Calu3 (cell line): ENCODE data around the gene TSPAN15. TPM values are rescaled to one million over a fixed set of nuclear protein-coding genes. Genes with fewer than 3 reads are reported as not detected.

ENCODE experiments used
- BruUV-seq: library from RNA; stranded (reverse); fragments of 400-500 nt; replicated peaks from 2 replicates; lab custom pipeline; 2021; lab: Mats Ljungman, UMichigan
- CTCF ChIA-PET: fragments of 300-600 bp; sonication (Branson Sonifier 250); formaldehyde crosslinking; loops from one replicate; lab custom pipeline; 2022; ENCODE audit warnings: antibody characterized with exemption; lab: Charles Lee
- DNase-seq: peaks from one replicate; pipeline ENCODE4 v3.0.0; 2022
- H3K27ac Mint-ChIP-seq: one replicate; pipeline ENCODE4 v1.8.0; 2022; ENCODE audit warnings: mixed read lengths; ENCODE audit not compliant: unreplicated experiment
- H3K27me3 Mint-ChIP-seq: one replicate; pipeline ENCODE4 v1.8.0; 2022; ENCODE audit warnings: mixed read lengths; ENCODE audit not compliant: unreplicated experiment
- H3K36me3 Mint-ChIP-seq: one replicate; pipeline ENCODE4 v1.8.0; 2022; ENCODE audit warnings: mild to moderate bottlenecking, moderate library complexity, mixed read lengths; ENCODE audit not compliant: insufficient read depth, unreplicated experiment
- H3K4me1 Mint-ChIP-seq: one replicate; pipeline ENCODE4 v1.8.0; 2022; ENCODE audit warnings: mild to moderate bottlenecking, low read depth, mixed read lengths; ENCODE audit not compliant: unreplicated experiment
- H3K4me3 Mint-ChIP-seq: one replicate; pipeline ENCODE4 v1.8.0; 2022; ENCODE audit warnings: mild to moderate bottlenecking, low read depth, moderate library complexity, mixed read lengths; ENCODE audit not compliant: unreplicated experiment
- H3K9me3 Mint-ChIP-seq: one replicate; pipeline ENCODE4 v1.8.0; 2022; ENCODE audit warnings: low read depth, mixed read lengths; ENCODE audit not compliant: unreplicated experiment
- intact Hi-C: fragments of 100-400 bp; cut with micrococcal nuclease; formaldehyde crosslinking; loops from one replicate; pipeline ENCODE4 v1.10.0; 2022; ENCODE audit not compliant: unreplicated experiment
- total RNA-seq: library from RNA; stranded (reverse); gene quantifications from 2 replicates; pipeline ENCODE4 v1.2.3, GENCODE V29; 2022
- TF ChIP-seq, protein P1 (sequence below): fragments of 200-600 bp; IDR thresholded peaks from one replicate; pipeline ENCODE4 v1.8.0; 2022; ENCODE audit warnings: antibody characterized with exemption; ENCODE audit not compliant: unreplicated experiment

TSPAN15 gene
- total RNA-seq, 1 experiment from 2014 or later: 137 TPM

DNA sequence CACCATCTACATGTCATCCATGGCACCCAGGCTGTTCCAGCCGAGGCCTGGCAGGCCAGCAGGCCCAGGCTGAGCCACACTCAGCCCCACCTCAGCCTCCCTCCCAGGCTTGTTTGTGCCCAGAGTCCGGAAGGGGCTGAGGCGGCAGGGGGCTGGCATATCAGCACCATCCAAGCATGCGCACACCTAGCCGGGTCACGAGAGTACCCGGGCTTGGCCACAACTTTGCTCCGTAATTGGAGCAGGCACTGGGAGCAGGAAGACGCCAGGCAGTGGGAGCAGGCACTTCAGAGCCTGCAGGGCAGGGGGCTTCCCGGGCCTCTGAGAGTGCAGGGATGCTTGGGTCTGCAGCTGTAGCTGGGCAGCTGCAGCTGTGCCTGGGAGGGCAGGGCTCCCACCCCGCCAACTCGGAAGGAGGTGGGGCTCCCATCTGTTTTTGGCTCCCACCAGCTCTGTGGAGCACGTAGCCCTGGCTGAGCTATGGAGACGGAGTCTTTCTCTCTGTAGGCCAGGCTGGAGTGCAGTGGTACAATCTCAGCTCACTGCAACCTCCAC, 15.2 kb upstream of the TSPAN15 start:
- intact Hi-C loops: no loop called here
- H3K36me3 Mint-ChIP-seq: peaks cover 17% of the 10 kb centered on the region
- CTCF ChIA-PET: interaction anchor here (3.0 kb wide), 1 partner anchor 11 kb away, joined by 11 read pairs; no protein-coding TSS in a partner anchor
- peaks cover 45% of the 10 kb centered on the region for H3K4me1 Mint-ChIP-seq
- TF ChIP-seq, protein P1, sequence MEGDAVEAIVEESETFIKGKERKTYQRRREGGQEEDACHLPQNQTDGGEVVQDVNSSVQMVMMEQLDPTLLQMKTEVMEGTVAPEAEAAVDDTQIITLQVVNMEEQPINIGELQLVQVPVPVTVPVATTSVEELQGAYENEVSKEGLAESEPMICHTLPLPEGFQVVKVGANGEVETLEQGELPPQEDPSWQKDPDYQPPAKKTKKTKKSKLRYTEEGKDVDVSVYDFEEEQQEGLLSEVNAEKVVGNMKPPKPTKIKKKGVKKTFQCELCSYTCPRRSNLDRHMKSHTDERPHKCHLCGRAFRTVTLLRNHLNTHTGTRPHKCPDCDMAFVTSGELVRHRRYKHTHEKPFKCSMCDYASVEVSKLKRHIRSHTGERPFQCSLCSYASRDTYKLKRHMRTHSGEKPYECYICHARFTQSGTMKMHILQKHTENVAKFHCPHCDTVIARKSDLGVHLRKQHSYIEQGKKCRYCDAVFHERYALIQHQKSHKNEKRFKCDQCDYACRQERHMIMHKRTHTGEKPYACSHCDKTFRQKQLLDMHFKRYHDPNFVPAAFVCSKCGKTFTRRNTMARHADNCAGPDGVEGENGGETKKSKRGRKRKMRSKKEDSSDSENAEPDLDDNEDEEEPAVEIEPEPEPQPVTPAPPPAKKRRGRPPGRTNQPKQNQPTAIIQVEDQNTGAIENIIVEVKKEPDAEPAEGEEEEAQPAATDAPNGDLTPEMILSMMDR: no peak
- no TSS peak for BruUV-seq
- no peaks in the 10 kb centered on the region for H3K27me3 Mint-ChIP-seq
- H3K4me3 Mint-ChIP-seq: no peak overlapping the region
- peaks cover 2% of the 10 kb centered on the region for H3K9me3 Mint-ChIP-seq
- H3K27ac Mint-ChIP-seq: no peak overlapping the region
- DNase-seq: no peak

DNA sequence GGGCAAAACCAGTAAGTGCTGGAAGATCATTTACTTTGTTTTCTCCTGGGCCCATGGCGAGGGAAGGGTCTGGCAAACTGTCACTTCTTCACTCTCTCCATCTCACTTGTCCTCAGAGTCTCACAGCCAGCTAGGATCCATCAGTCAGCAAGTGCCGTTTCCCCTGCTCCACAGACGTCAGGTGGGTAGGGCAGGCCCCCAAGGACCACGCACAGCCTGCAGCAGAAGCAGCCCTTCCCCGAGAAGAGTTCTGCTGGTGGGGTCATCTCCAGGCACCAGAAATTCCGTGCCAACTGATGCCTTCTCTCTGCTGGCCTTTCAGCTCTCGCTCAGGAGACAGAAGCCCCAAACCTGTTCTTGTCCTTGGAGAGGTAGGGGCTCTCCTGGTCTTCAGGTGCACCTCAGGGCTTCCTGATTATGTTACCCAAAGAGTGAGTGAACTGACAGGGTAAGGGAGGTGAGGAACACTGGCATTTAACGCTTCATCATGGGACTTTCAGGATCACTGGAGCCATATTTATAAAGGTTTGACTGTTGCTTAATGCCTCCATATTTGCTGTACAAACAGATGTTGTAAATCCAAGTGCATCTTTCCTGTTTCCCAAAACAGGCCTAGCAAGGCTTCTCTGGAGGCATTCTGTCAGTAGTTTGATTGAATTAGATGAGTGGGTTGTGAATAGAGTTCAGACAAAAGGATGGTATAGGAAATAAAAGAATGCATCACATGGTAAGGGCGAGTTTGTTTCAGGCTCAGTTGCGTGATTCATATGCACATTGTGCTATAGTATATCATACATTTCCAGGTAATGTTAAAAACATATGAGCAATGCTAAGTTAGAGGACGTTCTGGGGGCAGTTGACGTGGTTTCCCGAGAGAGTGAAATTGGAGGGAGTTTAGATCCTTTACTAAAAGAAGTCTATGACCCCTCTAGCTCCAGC, 13.7 kb upstream of the TSPAN15 start:
- intact Hi-C loops: loop anchor here (2.0 kb wide), 1 partner anchor 13 kb away; no protein-coding TSS in a partner anchor
- CTCF ChIA-PET: interaction anchor here (0.6 to 3.0 kb wide), 6 partner anchors 11 to 192 kb away, joined by 3 to 43 read pairs (median 4); partner anchors contain the start of gene TSPAN15
- TF ChIP-seq, protein P1: no peak
- H3K36me3 Mint-ChIP-seq: peaks cover 17% of the 10 kb centered on the region
- peaks cover 2% of the 10 kb centered on the region for H3K9me3 Mint-ChIP-seq
- peaks cover 45% of the 10 kb centered on the region for H3K4me1 Mint-ChIP-seq
- H3K4me3 Mint-ChIP-seq: no peak overlapping the region
- DNase-seq: no peak
- H3K27me3 Mint-ChIP-seq: no peaks in the 10 kb centered on the region
- peak overlapping the region; percentile 80 for H3K27ac Mint-ChIP-seq
- BruUV-seq: no TSS peak

DNA sequence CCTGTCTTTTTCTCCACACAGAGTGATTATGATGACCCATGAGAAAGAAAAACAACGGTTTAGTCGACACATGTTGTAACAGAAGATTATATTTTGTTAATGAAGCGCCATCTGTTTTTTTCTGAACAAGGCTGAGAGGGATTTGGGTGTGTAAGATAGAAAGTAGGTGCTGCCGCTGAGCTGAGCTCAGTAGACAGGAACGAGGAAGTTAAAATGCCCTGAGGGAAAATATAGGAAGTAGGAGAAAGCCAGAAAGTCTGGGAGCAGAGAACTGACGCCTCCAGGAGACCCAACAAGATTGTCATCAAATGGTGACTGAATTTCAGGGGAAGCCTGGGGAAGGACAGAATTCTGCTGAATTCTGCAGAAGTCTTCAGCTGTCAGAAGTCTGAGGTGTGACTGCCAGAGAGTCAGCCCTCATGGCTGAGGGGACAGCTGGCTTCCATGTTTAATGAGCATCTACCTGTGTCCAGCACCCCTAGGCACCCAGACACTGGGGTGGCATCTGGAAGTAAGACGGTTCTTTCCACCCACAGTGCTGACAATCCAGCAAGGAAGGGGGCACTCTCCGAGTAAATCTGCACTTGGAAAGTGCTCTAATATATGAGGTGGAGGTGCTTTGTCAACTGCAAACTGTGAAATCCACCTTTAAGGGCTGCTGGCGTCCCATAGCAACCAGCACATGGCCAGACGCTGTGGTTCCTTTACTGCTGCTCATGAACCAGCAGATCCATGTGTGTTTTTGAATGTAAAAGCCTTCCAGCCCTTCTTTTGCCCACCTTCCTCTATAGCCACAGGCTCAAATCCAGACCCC, 12.5 kb upstream of the TSPAN15 start:
- TF ChIP-seq, protein P1: no peak
- H3K27ac Mint-ChIP-seq: peak overlapping the region; percentile 80
- BruUV-seq: TSS peak; percentile 96
- peaks cover 52% of the 10 kb centered on the region for H3K4me1 Mint-ChIP-seq
- peak overlapping the region; percentile 14 for H3K4me3 Mint-ChIP-seq
- peaks cover 2% of the 10 kb centered on the region for H3K9me3 Mint-ChIP-seq
- intact Hi-C loops: loop anchor here (2.0 kb wide), 1 partner anchor 14 kb away; no protein-coding TSS in a partner anchor
- no peaks in the 10 kb centered on the region for H3K27me3 Mint-ChIP-seq
- peaks cover 17% of the 10 kb centered on the region for H3K36me3 Mint-ChIP-seq
- CTCF ChIA-PET: interaction anchor here (0.6 to 3.0 kb wide), 9 partner anchors 10 to 191 kb away, joined by 3 to 43 read pairs (median 4); partner anchors contain the start of gene TSPAN15
- peak; percentile 62 for DNase-seq

DNA sequence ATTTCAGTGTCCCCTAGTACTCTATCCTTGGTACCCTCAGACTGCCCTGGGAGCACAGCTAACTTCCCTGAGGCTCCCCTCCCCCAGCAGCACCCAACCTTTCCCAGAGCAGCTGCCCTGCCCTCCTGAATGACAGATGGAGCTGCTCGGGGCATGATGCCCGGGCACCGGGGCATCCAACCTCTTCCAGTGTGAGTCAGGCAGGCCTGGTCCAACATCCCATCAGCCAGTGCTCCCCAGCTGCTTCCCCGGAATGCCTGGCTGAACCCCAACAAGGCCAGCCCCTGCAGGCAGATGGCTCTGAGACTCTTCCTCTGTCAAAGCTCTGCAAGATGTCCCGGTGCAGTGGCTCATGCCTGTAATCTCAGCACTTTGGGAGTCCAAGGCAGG, 11.9 kb upstream of the TSPAN15 start:
- peaks cover 17% of the 10 kb centered on the region for H3K36me3 Mint-ChIP-seq
- DNase-seq: peak; percentile 57
- H3K4me3 Mint-ChIP-seq: peak overlapping the region; percentile 14
- intact Hi-C loops: loop anchor here (2.0 kb wide), 1 partner anchor 15 kb away; no protein-coding TSS in a partner anchor
- H3K4me1 Mint-ChIP-seq: peaks cover 53% of the 10 kb centered on the region
- H3K27me3 Mint-ChIP-seq: no peaks in the 10 kb centered on the region
- TF ChIP-seq, protein P1: no peak
- H3K27ac Mint-ChIP-seq: peak overlapping the region; percentile 80
- CTCF ChIA-PET: interaction anchor here (0.7 to 3.0 kb wide), 5 partner anchors 9 to 72 kb away, joined by 7 to 43 read pairs (median 10); partner anchors contain the start of gene TSPAN15
- peaks cover 2% of the 10 kb centered on the region for H3K9me3 Mint-ChIP-seq
- BruUV-seq: no TSS peak
